Neuronal stem cell (in vitro differentiated cells): ENCODE data around the gene SAPCD1.
"Not testable (repeated sequence)": the region's sequence is repeated elsewhere in the genome, so short reads cannot be mapped to it uniquely, and the experiment has no call there.

Source experiments
- DNase-seq: peaks from one replicate; pipeline ENCODE4 v3.0.0-alpha.2; 2013; ENCODE audit warnings: low spot score
- H2AFZ ChIP-seq: one replicate; pipeline ENCODE4 v1.6.1; 2013; ENCODE audit warnings: mild to moderate bottlenecking, low read length, inconsistent platforms
- H2AK5ac ChIP-seq: 2 replicates; pipeline ENCODE4 v1.6.1; 2013; ENCODE audit warnings: low read depth, mild to moderate bottlenecking, inconsistent platforms, low read length, moderate library complexity, mixed read lengths
- H2BK120ac ChIP-seq: 2 replicates; pipeline ENCODE4 v1.6.1; 2013; ENCODE audit warnings: low read depth, mild to moderate bottlenecking, inconsistent platforms, low read length, moderate library complexity, mixed read lengths
- H2BK12ac ChIP-seq: one replicate; pipeline ENCODE4 v1.6.1; 2013; ENCODE audit warnings: low read length, inconsistent platforms
- H2BK15ac ChIP-seq: 2 replicates; pipeline ENCODE4 v1.6.1; 2013; ENCODE audit warnings: mild to moderate bottlenecking, low read length, inconsistent platforms, mixed read lengths
- H2BK5ac ChIP-seq: one replicate; pipeline ENCODE4 v1.6.1; 2013; ENCODE audit warnings: inconsistent platforms, mild to moderate bottlenecking, low read length, moderate library complexity
- H3K14ac ChIP-seq: one replicate; pipeline ENCODE4 v1.6.1; 2013; ENCODE audit warnings: low read length, inconsistent platforms
- H3K18ac ChIP-seq: 2 replicates; pipeline ENCODE4 v1.6.1; 2013; ENCODE audit warnings: low read length, inconsistent platforms
- H3K23ac ChIP-seq: 2 replicates; pipeline ENCODE4 v1.6.1; 2013; ENCODE audit warnings: low read depth, mild to moderate bottlenecking, mixed read lengths, low read length, inconsistent platforms; ENCODE audit not compliant: poor library complexity
- H3K27ac ChIP-seq: replicated peaks from 3 replicates; pipeline ENCODE4 v1.5.1; 2013; ENCODE audit warnings: low read length, inconsistent platforms
- H3K27me3 ChIP-seq, 3 experiments: 2 replicates each; pipeline ENCODE4 v1.6.1; 2013; ENCODE audit warnings: low read length in 3 of 3, mild to moderate bottlenecking in 2 of 3, inconsistent platforms in 1 of 3, low read depth in 1 of 3, mixed read lengths in 1 of 3, moderate library complexity in 1 of 3; ENCODE audit not compliant: control insufficient read depth in 3 of 3, insufficient read depth in 3 of 3
- H3K36me3 ChIP-seq, 2 donors: replicated peaks in 1 of 2; 2 replicates each; pipeline ENCODE4 v1.6.1; 2013; ENCODE audit warnings: low read length in 2 of 2; ENCODE audit not compliant: control insufficient read depth in 2 of 2, insufficient read depth in 2 of 2
- H3K4ac ChIP-seq: 2 replicates; pipeline ENCODE4 v1.6.1; 2013; ENCODE audit warnings: inconsistent platforms, mild to moderate bottlenecking, low read length, moderate library complexity
- H3K4me1 ChIP-seq, 2 donors: 1 replicate in 1 of 2; 2 replicates in 1 of 2; pipeline ENCODE4 v1.6.1; 2013; ENCODE audit warnings: low read length in 2 of 2, low read depth in 1 of 2; ENCODE audit not compliant: control insufficient read depth in 2 of 2, insufficient read depth in 1 of 2
- H3K4me2 ChIP-seq: one replicate; pipeline ENCODE4 v1.6.1; 2013; ENCODE audit warnings: mild to moderate bottlenecking, low read length, inconsistent platforms; ENCODE audit not compliant: insufficient read depth, poor library complexity, severe bottlenecking
- H3K4me3 ChIP-seq, 2 donors: 2 replicates each; pipeline ENCODE4 v1.5.1; 2013; ENCODE audit warnings: low read length in 2 of 2, mild to moderate bottlenecking in 2 of 2, inconsistent platforms in 1 of 2, moderate library complexity in 1 of 2
- H3K79me1 ChIP-seq: one replicate; pipeline ENCODE4 v1.6.1; 2013; ENCODE audit warnings: low read depth, mild to moderate bottlenecking, inconsistent platforms, low read length, moderate library complexity
- H3K9ac ChIP-seq: one replicate; pipeline ENCODE4 v1.6.1; 2013; ENCODE audit warnings: mild to moderate bottlenecking, low read depth, low read length, inconsistent platforms; ENCODE audit not compliant: poor library complexity
- H3K9me3 ChIP-seq, 2 donors: replicated peaks in 1 of 2; 2 replicates each; pipeline versions ENCODE3 to v1.6.1; 2013; ENCODE audit warnings: low read length in 2 of 2, mild to moderate bottlenecking in 2 of 2, inconsistent platforms in 1 of 2, low read depth in 1 of 2, mixed read lengths in 1 of 2, moderate library complexity in 1 of 2; ENCODE audit not compliant: control insufficient read depth in 2 of 2, insufficient read depth in 1 of 2
- H4K8ac ChIP-seq: one replicate; pipeline ENCODE4 v1.6.1; 2013; ENCODE audit warnings: low read depth, mild to moderate bottlenecking, inconsistent platforms, low read length, moderate library complexity
- H4K91ac ChIP-seq: one replicate; pipeline ENCODE4 v1.6.1; 2013; ENCODE audit warnings: low read length, low read depth, mild to moderate bottlenecking, inconsistent platforms; ENCODE audit not compliant: poor library complexity
- WGBS, 2 donors: extraction: QIAGEN DNeasy Blood & Tissue Kit; methylation state at CpG; one replicate each; pipeline ENCODE4 v1.1.7; 2013; ENCODE audit warnings: missing lambda C conversion rate in 2 of 2, mixed read lengths in 1 of 2; ENCODE audit not compliant: insufficient read length in 2 of 2, insufficient replicate concordance in 1 of 2; ENCODE audit errors: extremely low coverage in 2 of 2; 5-methylcytosine and 5-hydroxymethylcytosine counted together

Gene SAPCD1

GRCh38 chr6:31791324-31792089, 29.1 kb downstream of the SAPCD1 start:
- H2BK15ac ChIP-seq: no peak overlapping the region
- H3K79me1 ChIP-seq: no peaks in the 10 kb centered on the region
- peak overlapping the region in 1 of 2 donors; percentile 5 for H3K4me3 ChIP-seq
- no peak overlapping the region for H4K91ac ChIP-seq
- no peak overlapping the region for H4K8ac ChIP-seq
- peak overlapping the region; percentile 11 for H2AK5ac ChIP-seq
- H3K36me3 ChIP-seq: peaks cover 15 to 59% of the 10 kb centered on the region in 2 donors
- H3K9me3 ChIP-seq: no peaks in the 10 kb centered on the region
- peaks cover 2 to 5% of the 10 kb centered on the region in 2 donors for H3K4me1 ChIP-seq
- H3K27ac ChIP-seq: no peak overlapping the region
- 100% methylated on average over 1 of the region's 12 CpGs; no CpG with 5 or more reads in 1 of the 2 donors for WGBS, 2 donors
- no peak overlapping the region for H3K18ac ChIP-seq
- no peak overlapping the region for H3K14ac ChIP-seq
- no peak overlapping the region for H3K23ac ChIP-seq
- peak; percentile 55 for DNase-seq
- no peak overlapping the region for H2AFZ ChIP-seq
- H3K4me2 ChIP-seq: no peak overlapping the region
- H2BK120ac ChIP-seq: no peak overlapping the region
- no peak overlapping the region for H2BK12ac ChIP-seq
- H3K9ac ChIP-seq: no peak overlapping the region
- no peak overlapping the region for H2BK5ac ChIP-seq
- no peaks in the 10 kb centered on the region for H3K27me3 ChIP-seq
- no peak overlapping the region for H3K4ac ChIP-seq

- Histone ChIP-seq H3K36me3 (peaks cover 15 to 59% of the 10 kb centered on the region in 2 donors), H3K4me1 (peaks cover 2 to 5% of the 10 kb centered on the region in 2 donors), H3K4me2 (no peak overlapping the region), H3K4me3 (no peak overlapping the region), H3K18ac (no peak overlapping the region), H2AK5ac (no peak overlapping the region), H3K79me1 (no peaks in the 10 kb centered on the region), H3K9ac (no peak overlapping the region), H3K14ac (no peak overlapping the region), H3K27ac (no peak overlapping the region), H3K23ac (no peak overlapping the region), H3K27me3 (no peaks in the 10 kb centered on the region), H4K91ac (no peak overlapping the region), H4K8ac (no peak overlapping the region), H2AFZ (no peak overlapping the region), H3K4ac (no peak overlapping the region), H2BK12ac (no peak overlapping the region), H2BK120ac (no peak overlapping the region), H3K9me3 (no peaks in the 10 kb centered on the region), H2BK15ac (no peak overlapping the region), H2BK5ac (no peak overlapping the region)
- no CpG with 5 or more reads among the region's 3 CpGs for WGBS, 2 donors
- DNase-seq: no peak
Measured at GRCh38 chr6:31792090-31792374, 29.6 kb downstream of the SAPCD1 start.

DNA sequence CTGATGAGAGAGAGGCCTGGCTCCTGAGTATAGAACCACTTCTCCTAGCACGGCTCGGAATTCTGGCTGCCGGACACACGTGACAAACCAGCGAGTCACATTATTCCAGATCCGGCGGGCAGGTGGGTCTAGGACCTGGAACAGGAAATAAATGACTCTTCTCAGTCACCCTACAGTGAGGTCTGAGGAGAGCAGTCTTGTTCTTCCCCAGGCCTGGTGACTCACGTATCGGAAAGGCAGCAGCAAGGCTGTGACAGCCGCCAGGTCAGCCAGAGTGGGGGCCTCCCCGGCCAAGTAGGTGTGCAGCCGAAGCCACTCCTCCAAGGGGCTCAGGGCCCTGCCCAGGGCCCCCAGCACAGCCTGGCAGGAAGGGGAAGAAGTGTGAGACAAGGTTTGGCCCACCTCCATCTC, 30.3 kb downstream of the SAPCD1 start:
- H3K27ac ChIP-seq: no peak overlapping the region
- no peak overlapping the region for H2BK5ac ChIP-seq
- no peaks in the 10 kb centered on the region for H3K79me1 ChIP-seq
- peaks cover 18 to 63% of the 10 kb centered on the region in 2 donors for H3K36me3 ChIP-seq
- no peak overlapping the region for H3K4me2 ChIP-seq
- H4K91ac ChIP-seq: no peak overlapping the region
- no peaks in the 10 kb centered on the region for H3K27me3 ChIP-seq
- no peak overlapping the region for H3K4ac ChIP-seq
- no peak overlapping the region for H2BK15ac ChIP-seq
- no peaks in the 10 kb centered on the region for H3K9me3 ChIP-seq
- H4K8ac ChIP-seq: no peak overlapping the region
- H3K4me3 ChIP-seq: no peak overlapping the region
- no peak overlapping the region for H3K14ac ChIP-seq
- H2BK120ac ChIP-seq: no peak overlapping the region
- H3K23ac ChIP-seq: no peak overlapping the region
- no peak overlapping the region for H3K18ac ChIP-seq
- no peak overlapping the region for H2AFZ ChIP-seq
- no peak overlapping the region for H2BK12ac ChIP-seq
- no peak overlapping the region for H2AK5ac ChIP-seq
- no CpG with 5 or more reads among the region's 12 CpGs for WGBS, 2 donors
- DNase-seq: no peak
- H3K9ac ChIP-seq: no peak overlapping the region
- H3K4me1 ChIP-seq: peaks cover 2 to 5% of the 10 kb centered on the region in 2 donors

- H3K4me1 ChIP-seq, H3K18ac ChIP-seq, H3K27me3 ChIP-seq, H3K9ac ChIP-seq, H3K79me1 ChIP-seq, H3K23ac ChIP-seq, H3K9me3 ChIP-seq, H2BK15ac ChIP-seq, H2AFZ ChIP-seq, H2BK12ac ChIP-seq, H4K8ac ChIP-seq, H4K91ac ChIP-seq, H2AK5ac ChIP-seq, H3K4ac ChIP-seq, H3K27ac ChIP-seq, DNase-seq, H2BK5ac ChIP-seq, H2BK120ac ChIP-seq, H3K14ac ChIP-seq: not testable (repeated sequence)
- Histone ChIP-seq H3K36me3 (peaks cover 22 to 68% of the 10 kb centered on the region in 2 donors), H3K4me2 (peak overlapping the region; percentile 34), H3K4me3 (peak overlapping the region in 1 of 2 donors; percentile 77)
- no CpG with 5 or more reads among the region's 6 CpGs for WGBS, 2 donors
Measured at GRCh38 chr6:31793927-31794245, 31.4 kb downstream of the SAPCD1 start.
